ENCODE measurements around the gene SMPD1.

SMPD1 gene

DNA sequence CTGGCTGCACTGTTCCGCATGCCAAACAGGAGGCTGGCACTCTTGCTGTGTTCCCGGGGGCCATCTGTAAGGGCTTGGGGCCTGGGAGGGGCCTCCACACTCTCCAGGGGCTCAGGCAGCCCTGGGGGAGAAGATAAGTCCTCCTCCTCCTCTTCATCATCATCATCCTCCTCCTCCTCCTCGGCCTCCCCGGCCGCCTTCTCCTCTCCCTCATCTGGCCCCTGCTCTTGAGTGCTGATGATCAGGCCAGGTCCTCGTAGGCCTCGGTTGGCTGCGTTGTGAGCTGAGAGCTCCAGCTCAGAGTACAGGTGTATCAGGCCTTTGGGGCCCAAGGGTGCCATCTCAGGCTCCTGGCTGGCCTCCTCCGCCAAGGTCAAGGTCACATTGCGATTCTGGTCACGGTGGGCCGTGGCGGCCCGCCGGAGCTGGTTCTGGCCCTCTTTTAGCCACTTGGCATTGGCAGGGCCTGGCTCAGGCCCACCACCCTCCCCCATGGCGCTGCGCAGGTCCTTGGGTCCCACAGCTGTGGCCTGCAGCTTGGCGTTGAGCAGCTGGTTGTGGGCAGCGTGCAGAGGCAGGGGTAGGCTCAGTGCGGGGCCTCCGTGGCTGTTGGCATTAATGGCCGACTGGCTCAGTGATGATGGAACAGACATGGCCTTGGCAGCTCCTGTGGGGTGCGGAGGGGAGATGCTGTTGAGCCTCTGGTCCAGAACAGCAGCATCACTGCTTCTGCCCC lies 20.6 kb downstream of the SMPD1 start:
- TF ChIP-seq CTCF (IDR thresholded peaks at IDR 0.05; ENCODE audit: low read depth, low read length, missing control alignments): no peak
- no peak for DNase-seq (ENCODE audit: low read depth)
- in situ Hi-C loops (cut with HindIII; ENCODE audit: low sequenced_read_pairs): no loop called here
- H3K4me3 ChIP-seq (ENCODE audit: low read depth, low read length): no peak overlapping the region

GRCh38 chr11:6411594-6412031 lies 21.3 kb downstream of the SMPD1 start:
- in situ Hi-C loops (cut with HindIII; ENCODE audit: low sequenced_read_pairs): no loop called here
- no peak for DNase-seq (ENCODE audit: low read depth)
- TF ChIP-seq CTCF (IDR thresholded peaks at IDR 0.05; ENCODE audit: low read depth, low read length, missing control alignments): no peak
- H3K4me3 ChIP-seq (ENCODE audit: low read depth, low read length): no peak overlapping the region

GRCh38 chr11:6413791-6414201 lies 23.5 kb downstream of the SMPD1 start:
- no peak for DNase-seq (ENCODE audit: low read depth)
- in situ Hi-C loops (cut with HindIII; ENCODE audit: low sequenced_read_pairs): no loop called here
- H3K4me3 ChIP-seq (ENCODE audit: low read depth, low read length): no peak overlapping the region
- no peak for TF ChIP-seq CTCF (IDR thresholded peaks at IDR 0.05; ENCODE audit: low read depth, low read length, missing control alignments)

DNA sequence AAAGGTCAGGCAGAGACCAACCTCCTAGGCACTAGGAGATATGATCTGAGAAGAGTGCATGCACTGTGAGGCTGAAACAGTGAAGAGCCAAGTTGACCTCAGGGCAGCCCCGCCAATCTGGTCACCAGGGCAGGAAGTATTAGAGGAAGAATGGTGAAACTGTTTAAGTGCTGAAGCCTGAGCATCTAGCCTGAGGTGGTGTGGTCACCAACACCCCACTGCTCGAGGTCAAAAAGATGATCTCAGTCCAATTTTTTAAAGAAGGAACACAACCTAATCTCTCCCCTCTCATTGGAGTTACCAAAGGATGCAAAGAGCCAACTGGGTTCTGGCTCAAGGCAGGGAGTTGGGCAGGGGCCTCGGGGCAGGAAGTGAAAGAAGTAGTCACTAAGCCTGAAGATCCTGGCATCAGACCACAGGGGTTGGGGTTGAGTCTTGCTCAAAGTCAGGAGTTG lies 24.6 kb downstream of the SMPD1 start:
- no peak for DNase-seq (ENCODE audit: low read depth)
- in situ Hi-C loops (cut with HindIII; ENCODE audit: low sequenced_read_pairs): no loop called here
- no peak overlapping the region for H3K4me3 ChIP-seq (ENCODE audit: low read depth, low read length)
- no peak for TF ChIP-seq CTCF (IDR thresholded peaks at IDR 0.05; ENCODE audit: low read depth, low read length, missing control alignments)

- H3K4me3 ChIP-seq (ENCODE audit: low read depth, low read length): no peak overlapping the region
- in situ Hi-C loops (cut with HindIII; ENCODE audit: low sequenced_read_pairs): no loop called here
- no peak for TF ChIP-seq CTCF (IDR thresholded peaks at IDR 0.05; ENCODE audit: low read depth, low read length, missing control alignments)
- DNase-seq (ENCODE audit: low read depth): no peak
Measured at GRCh38 chr11:6415797-6416196, 25.5 kb downstream of the SMPD1 start.

DNA sequence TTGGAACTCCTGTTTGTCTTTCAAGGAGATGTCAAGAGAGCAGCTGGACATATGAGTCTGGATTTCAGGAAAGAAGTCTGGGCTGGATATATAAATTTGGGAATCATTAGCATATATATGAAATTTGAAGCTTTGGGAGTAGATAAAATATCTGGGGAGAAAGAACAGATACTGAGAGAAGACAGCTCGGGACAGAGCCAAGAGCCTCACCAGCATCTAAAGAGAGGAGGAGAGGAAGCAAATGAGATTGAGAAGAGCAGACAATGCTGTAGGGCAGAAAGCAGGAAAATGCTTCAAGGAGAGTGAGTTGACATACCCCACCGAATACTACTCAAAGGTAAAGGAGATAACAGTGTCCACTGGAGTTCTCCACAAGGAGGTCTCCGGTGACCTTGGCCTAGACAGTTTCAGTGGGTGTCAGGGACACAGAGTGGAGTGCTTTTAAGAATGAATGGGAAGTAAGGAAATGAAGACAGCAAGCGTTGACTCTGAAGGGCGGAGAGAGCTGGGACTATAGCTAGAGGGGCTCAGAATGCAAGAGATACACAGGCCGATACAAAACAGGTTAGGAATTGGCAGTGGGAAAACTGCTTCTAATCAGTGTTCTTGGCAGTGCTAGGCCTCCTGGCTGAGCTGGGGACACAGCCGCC lies 27.8 kb downstream of the SMPD1 start:
- TF ChIP-seq CTCF (IDR thresholded peaks at IDR 0.05; ENCODE audit: low read depth, low read length, missing control alignments): no peak
- in situ Hi-C loops (cut with HindIII; ENCODE audit: low sequenced_read_pairs): no loop called here

More for the DNA sequence above, 27.8 kb downstream of the SMPD1 start:
- H3K4me3 ChIP-seq (ENCODE audit: low read depth, low read length): peak overlapping the region; percentile 78
- DNase-seq (ENCODE audit: low read depth): no peak

Measured in astrocyte of the cerebellum (primary cell).